HL-60 (cell line): ENCODE measurements around the gene COL21A1.

Experiments used
- DNase-seq, 2 experiments: peaks; one replicate each; pipeline ENCODE4 v3.0.0-alpha.2; 2010 to 2020; ENCODE audit warnings: low read depth in 1 of 2, low spot score in 1 of 2
- H3K27ac ChIP-seq: fragments of 250-450 bp; sonication (Bioruptor Pico); replicated peaks from 2 replicates; pipeline ENCODE4 v1.5.1; 2020; ENCODE audit warnings: mild to moderate bottlenecking, moderate library complexity
- H3K27me3 ChIP-seq: fragments of 250-450 bp; sonication (Bioruptor Pico); 2 replicates; pipeline ENCODE4 v1.5.1; 2021; ENCODE audit warnings: mild to moderate bottlenecking, moderate library complexity; ENCODE audit not compliant: insufficient read depth, poor library complexity, severe bottlenecking
- H3K4me3 ChIP-seq: replicated peaks from 2 replicates; pipeline ENCODE4 v1.5.1; 2011; ENCODE audit warnings: mild to moderate bottlenecking, control low read depth, low read length; ENCODE audit not compliant: insufficient read depth
- GABPA ChIP-seq: IDR thresholded peaks from 2 replicates; pipeline ENCODE4 v1.6.1; 2012; ENCODE audit warnings: low read depth
- POLR2AphosphoS5 ChIP-seq: IDR thresholded peaks from 2 replicates; pipeline ENCODE4 v1.6.1; 2012; ENCODE audit warnings: low read depth
- SPI1 ChIP-seq: IDR thresholded peaks from 2 replicates; pipeline ENCODE4 v1.6.1; 2012; ENCODE audit warnings: low read depth, mild to moderate bottlenecking, borderline replicate concordance
- TF ChIP-seq, protein P1 (sequence below): IDR thresholded peaks from 2 replicates; pipeline ENCODE4 v1.6.1; 2012; ENCODE audit warnings: low read depth; ENCODE audit not compliant: insufficient replicate concordance
- TF ChIP-seq, protein P2 (sequence below): IDR thresholded peaks from one replicate; pipeline ENCODE4 v1.5.1; 2011; ENCODE audit warnings: low read length, control low read depth, inconsistent platforms; ENCODE audit not compliant: insufficient read depth

The COL21A1 gene

DNA sequence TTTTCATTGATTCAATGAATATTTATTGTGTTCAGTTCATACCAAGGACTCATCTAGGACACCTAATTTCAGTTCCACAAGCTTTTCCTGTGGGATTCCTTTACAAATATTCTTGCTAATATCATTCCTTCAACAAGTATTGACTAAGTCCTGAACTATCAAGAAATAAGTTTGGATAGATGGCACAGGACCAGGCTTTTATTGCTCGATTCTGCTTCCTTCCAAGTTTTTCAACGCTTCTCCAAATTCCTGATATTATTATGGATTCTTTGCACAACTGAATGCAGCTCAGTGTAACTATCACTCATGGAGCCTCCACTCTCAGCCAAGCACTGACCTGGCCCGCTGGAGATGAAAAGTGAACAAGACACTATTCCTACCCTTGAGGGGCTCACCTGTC is 32.7 kb upstream of the COL21A1 start:
- Histone ChIP-seq H3K27me3 (no peaks in the 10 kb centered on the region), H3K27ac (no peak overlapping the region), H3K4me3 (no peak overlapping the region)
- TF ChIP-seq, protein P1, sequence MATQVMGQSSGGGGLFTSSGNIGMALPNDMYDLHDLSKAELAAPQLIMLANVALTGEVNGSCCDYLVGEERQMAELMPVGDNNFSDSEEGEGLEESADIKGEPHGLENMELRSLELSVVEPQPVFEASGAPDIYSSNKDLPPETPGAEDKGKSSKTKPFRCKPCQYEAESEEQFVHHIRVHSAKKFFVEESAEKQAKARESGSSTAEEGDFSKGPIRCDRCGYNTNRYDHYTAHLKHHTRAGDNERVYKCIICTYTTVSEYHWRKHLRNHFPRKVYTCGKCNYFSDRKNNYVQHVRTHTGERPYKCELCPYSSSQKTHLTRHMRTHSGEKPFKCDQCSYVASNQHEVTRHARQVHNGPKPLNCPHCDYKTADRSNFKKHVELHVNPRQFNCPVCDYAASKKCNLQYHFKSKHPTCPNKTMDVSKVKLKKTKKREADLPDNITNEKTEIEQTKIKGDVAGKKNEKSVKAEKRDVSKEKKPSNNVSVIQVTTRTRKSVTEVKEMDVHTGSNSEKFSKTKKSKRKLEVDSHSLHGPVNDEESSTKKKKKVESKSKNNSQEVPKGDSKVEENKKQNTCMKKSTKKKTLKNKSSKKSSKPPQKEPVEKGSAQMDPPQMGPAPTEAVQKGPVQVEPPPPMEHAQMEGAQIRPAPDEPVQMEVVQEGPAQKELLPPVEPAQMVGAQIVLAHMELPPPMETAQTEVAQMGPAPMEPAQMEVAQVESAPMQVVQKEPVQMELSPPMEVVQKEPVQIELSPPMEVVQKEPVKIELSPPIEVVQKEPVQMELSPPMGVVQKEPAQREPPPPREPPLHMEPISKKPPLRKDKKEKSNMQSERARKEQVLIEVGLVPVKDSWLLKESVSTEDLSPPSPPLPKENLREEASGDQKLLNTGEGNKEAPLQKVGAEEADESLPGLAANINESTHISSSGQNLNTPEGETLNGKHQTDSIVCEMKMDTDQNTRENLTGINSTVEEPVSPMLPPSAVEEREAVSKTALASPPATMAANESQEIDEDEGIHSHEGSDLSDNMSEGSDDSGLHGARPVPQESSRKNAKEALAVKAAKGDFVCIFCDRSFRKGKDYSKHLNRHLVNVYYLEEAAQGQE = no peak
- TF ChIP-seq, protein P2, sequence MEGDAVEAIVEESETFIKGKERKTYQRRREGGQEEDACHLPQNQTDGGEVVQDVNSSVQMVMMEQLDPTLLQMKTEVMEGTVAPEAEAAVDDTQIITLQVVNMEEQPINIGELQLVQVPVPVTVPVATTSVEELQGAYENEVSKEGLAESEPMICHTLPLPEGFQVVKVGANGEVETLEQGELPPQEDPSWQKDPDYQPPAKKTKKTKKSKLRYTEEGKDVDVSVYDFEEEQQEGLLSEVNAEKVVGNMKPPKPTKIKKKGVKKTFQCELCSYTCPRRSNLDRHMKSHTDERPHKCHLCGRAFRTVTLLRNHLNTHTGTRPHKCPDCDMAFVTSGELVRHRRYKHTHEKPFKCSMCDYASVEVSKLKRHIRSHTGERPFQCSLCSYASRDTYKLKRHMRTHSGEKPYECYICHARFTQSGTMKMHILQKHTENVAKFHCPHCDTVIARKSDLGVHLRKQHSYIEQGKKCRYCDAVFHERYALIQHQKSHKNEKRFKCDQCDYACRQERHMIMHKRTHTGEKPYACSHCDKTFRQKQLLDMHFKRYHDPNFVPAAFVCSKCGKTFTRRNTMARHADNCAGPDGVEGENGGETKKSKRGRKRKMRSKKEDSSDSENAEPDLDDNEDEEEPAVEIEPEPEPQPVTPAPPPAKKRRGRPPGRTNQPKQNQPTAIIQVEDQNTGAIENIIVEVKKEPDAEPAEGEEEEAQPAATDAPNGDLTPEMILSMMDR = no peak
- TF ChIP-seq GABPA (no peak), SPI1 (no peak), POLR2AphosphoS5 (no peak)
- DNase-seq = no peak

DNA sequence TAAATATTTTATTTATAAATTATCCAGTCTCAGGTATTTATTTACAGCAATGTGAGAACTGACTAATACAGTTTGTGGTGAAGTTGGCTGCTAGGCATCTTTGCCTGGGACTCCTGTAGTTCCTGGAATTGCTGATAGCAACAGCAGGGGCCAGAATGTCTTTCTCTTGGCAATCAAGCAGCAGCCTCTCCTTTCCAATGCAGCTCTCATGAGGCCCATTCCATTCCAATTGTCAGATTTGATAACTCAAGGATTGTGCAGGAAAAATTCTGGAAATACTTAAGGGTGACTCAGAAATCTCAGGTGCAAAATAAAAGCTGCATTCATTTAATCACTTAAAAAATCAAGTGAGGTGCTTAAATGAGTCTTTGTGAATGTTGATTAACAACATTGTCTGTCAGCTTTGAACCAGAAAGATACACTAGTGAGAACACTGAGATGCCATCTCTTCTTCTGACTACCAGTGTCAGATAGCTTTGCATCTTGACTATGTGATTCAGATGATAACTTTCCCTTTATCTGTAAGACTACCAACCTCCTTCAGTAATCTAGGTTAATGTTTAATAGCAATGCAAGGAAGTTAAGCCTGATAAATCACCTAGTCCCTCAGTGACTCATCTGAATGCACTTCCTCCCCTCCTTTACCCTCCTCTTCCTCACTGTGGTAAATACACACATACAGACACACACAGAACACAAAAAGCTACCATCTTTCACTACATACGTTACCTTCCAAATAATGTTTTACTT is 32.1 kb upstream of the COL21A1 start:
- H3K4me3 ChIP-seq = no peak overlapping the region
- no peak overlapping the region for H3K27ac ChIP-seq
- TF ChIP-seq GABPA (no peak), SPI1 (no peak), POLR2AphosphoS5 (no peak)
- TF ChIP-seq, protein P2 = no peak
- TF ChIP-seq, protein P1 = no peak
- DNase-seq = no peak
- H3K27me3 ChIP-seq = no peaks in the 10 kb centered on the region

DNA sequence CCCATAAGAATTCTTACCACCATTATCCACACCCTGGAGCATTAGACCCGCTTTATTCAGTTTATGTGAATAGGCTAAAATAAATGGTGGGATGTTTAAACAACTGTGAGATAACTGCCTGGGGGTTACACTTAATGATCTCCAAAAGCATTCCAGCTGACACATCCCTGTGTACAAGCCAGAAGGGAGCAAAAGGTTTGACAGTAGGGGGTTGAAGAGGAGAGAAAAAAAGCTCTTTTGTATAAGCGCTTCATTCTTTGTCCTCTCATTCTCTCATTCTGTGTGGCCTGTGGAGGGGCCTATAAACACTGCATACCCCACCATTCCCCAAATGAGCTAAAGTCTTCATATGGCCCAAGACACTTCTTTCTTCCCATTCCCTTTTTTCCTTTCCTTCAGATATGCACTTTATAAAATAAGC is 30.8 kb upstream of the COL21A1 start:
- Histone ChIP-seq H3K4me3 (no peak overlapping the region), H3K27me3 (no peaks in the 10 kb centered on the region), H3K27ac (no peak overlapping the region)
- TF ChIP-seq GABPA (no peak), SPI1 (no peak), POLR2AphosphoS5 (no peak)
- TF ChIP-seq, protein P1 = no peak
- TF ChIP-seq, protein P2 = no peak
- no peak for DNase-seq
